IgD-negative memory B cell (primary cell): Measurements from ENCODE around the gene EPN3. TPM values are rescaled to one million over a fixed set of nuclear protein-coding genes. Genes with fewer than 3 reads are reported as not detected.

Experiments used
- H3K27ac Mint-ChIP-seq, 3 donors: one replicate each; pipeline ENCODE4 v1.8.0; 2020 to 2022; ENCODE audit warnings: mild to moderate bottlenecking in 3 of 3, mixed read lengths in 3 of 3, moderate library complexity in 1 of 3
- H3K27me3 Mint-ChIP-seq: one replicate; pipeline ENCODE4 v1.8.0; 2021; ENCODE audit warnings: mixed read lengths
- H3K36me3 Mint-ChIP-seq: one replicate; pipeline ENCODE4 v1.8.0; 2020; ENCODE audit warnings: mild to moderate bottlenecking, mixed read lengths
- H3K4me1 Mint-ChIP-seq, 3 donors: one replicate each; pipeline ENCODE4 v1.8.0; 2020 to 2022; ENCODE audit warnings: mixed read lengths in 3 of 3, mild to moderate bottlenecking in 1 of 3
- H3K4me3 Mint-ChIP-seq, 4 donors: one replicate each; pipeline ENCODE4 v1.8.0; 2020 to 2022; ENCODE audit warnings: mild to moderate bottlenecking in 4 of 4, mixed read lengths in 4 of 4, moderate library complexity in 3 of 4
- H3K9me3 Mint-ChIP-seq, 3 donors: one replicate each; pipeline ENCODE4 v1.8.0; 2020 to 2021; ENCODE audit warnings: mixed read lengths in 3 of 3, mild to moderate bottlenecking in 1 of 3
- polyA plus RNA-seq: library from polyadenylated mRNA; unstranded; fragments of 300-500 nt; fragmentation: Illumina TruSeq; gene quantifications from one replicate; pipeline ENCODE4 v1.2.3, GENCODE V29; 2021

The EPN3 gene
- polyA plus RNA-seq, 1 donor from 2014 or later = not detected

DNA sequence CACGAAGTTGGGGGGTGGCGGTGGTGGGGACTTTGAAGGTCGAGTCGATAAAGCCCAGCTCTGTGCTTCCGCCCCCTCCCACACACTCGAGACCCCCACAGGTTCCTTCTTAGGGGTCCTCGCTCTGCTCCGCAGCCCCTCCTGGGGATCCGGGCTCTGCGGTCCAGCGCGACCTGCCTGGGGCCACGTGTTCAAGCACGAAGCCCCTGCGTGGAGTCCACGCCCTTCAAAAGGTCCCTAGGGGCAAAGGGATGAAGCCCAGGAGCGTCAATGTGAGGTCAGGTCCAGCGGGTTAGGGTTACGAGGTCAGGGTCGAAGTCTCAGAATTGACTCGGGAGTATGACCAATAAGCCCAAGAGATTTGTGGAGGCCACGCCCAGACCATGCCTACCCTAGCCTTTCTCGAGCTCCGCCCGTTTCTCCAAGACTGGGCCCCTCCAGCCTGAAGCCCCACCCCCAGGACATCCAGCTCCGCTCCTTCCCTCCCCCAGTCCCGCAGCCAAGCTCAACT, 27.2 kb downstream of the EPN3 start:
- Mint-ChIP-seq H3K27ac (peak overlapping the region in 1 of 3 donors; percentile 32), H3K4me3 (peak overlapping the region; percentile 79 to 93 (median 88)), H3K36me3 (peaks cover 8% of the 10 kb centered on the region), H3K9me3 (no peaks in the 10 kb centered on the region), H3K4me1 (peaks cover 4 to 9% (median 5%) of the 10 kb centered on the region in 3 donors), H3K27me3 (peaks cover 43% of the 10 kb centered on the region)

DNA sequence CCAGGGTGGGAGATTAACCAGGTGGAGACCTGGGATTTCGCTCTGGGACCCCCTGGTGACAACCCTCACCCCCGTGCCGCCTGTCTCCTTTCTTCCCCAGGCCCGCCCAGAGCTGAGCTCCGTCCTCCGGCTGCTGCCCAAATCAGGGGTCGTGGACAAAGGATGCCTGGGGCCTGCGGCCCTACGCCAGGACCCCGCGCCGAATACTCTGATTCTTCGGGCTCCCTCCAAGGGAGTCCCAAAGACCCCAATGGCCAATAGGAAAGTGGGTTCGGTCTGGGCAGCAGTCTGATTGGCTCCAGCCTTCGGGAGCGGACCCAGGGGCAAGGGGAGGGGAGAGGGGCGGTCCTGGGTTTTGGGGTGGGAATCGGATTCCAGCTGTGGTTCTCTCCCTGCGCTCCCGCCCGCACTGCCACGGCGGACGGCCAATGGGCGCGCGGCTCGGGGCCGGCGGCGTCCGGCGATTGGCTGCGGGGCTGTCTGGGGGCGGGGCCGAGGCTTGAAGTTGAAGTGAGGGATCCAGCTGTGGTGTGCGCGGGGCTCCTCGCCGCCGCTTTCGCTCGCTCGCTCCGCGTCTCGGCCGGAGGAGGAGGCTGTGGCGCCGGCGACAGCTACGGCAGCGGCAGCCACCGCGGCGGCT, 27.8 kb downstream of the EPN3 start, which contains the start of gene CACNA1G:
CACNA1G (plus strand) TSS at position 531 of the 640 bp plus-strand sequence. CDS start 745 bp downstream, outside the sequence.
- Mint-ChIP-seq H3K9me3 (no peaks in the 10 kb centered on the region), H3K27me3 (peaks cover 47% of the 10 kb centered on the region), H3K36me3 (peaks cover 3% of the 10 kb centered on the region), H3K4me3 (peak within 1 kb of the TSS; percentile 79 to 93 (median 88)), H3K27ac (peak within 1 kb of the TSS in 1 of 3 donors; percentile 32), H3K4me1 (peaks cover 4 to 9% (median 5%) of the 10 kb centered on the region in 3 donors)

DNA sequence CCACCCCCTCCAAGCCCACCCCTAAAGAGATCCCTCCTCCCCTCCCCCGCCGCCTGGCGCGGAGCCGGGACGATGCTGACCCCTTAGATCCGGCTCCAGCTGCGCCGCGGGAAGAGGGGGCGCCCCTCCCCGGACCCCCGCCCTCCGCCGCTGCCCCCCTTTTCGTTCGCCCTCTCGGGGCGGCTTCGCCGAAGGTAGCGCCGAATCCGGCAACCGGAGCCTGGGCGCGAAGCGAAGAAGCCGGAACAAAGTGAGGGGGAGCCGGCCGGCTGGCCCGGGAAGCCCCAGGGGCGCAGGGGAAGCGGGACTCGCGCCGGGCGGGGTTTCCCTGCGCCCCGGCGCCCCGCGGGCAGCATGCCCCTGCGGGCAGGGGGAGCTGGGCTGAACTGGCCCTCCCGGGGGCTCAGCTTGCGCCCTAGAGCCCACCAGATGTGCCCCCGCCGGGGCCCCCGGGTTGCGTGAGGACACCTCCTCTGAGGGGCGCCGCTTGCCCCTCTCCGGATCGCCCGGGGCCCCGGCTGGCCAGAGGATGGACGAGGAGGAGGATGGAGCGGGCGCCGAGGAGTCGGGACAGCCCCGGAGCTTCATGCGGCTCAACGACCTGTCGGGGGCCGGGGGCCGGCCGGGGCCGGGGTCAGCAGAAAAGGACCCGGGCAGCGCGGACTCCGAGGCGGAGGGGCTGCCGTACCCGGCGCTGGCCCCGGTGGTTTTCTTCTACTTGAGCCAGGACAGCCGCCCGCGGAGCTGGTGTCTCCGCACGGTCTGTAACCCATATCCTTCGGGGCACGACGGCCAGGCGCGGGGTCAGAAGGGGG, 28.6 kb downstream of the EPN3 start:
- Mint-ChIP-seq H3K27me3 (peaks cover 50% of the 10 kb centered on the region), H3K27ac (no peak overlapping the region), H3K4me3 (peak overlapping the region in 2 of 4 donors; percentile 12 to 21), H3K36me3 (peaks cover 3% of the 10 kb centered on the region), H3K9me3 (no peaks in the 10 kb centered on the region), H3K4me1 (peaks cover 6 to 14% (median 10%) of the 10 kb centered on the region in 3 donors)

DNA sequence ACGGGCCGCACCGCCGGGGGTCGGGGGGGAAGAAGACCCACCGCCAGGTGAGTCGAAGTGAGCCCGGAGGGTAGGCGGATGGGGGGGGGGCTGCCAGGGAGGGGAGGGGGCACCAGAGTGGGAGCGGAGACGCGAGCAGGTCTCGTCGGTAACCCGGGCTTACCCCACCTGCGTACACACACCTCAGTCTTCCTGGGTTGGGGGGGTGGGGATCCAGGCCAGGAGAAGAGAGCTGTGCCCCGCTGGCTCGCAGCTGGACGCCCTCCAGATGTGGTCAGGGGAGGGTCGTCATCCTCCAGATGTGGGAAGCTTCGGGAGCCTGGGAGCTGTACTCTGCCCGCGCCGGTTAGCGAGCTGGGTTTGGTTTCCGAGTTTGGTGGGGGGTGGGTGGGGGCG, 29.2 kb downstream of the EPN3 start:
- peaks cover 6 to 14% (median 10%) of the 10 kb centered on the region in 3 donors for H3K4me1 Mint-ChIP-seq
- H3K27ac Mint-ChIP-seq = no peak overlapping the region
- H3K4me3 Mint-ChIP-seq = peak overlapping the region in 1 of 4 donors; percentile 20
- no peaks in the 10 kb centered on the region for H3K9me3 Mint-ChIP-seq
- H3K36me3 Mint-ChIP-seq = no peaks in the 10 kb centered on the region
- H3K27me3 Mint-ChIP-seq = peaks cover 54% of the 10 kb centered on the region

DNA sequence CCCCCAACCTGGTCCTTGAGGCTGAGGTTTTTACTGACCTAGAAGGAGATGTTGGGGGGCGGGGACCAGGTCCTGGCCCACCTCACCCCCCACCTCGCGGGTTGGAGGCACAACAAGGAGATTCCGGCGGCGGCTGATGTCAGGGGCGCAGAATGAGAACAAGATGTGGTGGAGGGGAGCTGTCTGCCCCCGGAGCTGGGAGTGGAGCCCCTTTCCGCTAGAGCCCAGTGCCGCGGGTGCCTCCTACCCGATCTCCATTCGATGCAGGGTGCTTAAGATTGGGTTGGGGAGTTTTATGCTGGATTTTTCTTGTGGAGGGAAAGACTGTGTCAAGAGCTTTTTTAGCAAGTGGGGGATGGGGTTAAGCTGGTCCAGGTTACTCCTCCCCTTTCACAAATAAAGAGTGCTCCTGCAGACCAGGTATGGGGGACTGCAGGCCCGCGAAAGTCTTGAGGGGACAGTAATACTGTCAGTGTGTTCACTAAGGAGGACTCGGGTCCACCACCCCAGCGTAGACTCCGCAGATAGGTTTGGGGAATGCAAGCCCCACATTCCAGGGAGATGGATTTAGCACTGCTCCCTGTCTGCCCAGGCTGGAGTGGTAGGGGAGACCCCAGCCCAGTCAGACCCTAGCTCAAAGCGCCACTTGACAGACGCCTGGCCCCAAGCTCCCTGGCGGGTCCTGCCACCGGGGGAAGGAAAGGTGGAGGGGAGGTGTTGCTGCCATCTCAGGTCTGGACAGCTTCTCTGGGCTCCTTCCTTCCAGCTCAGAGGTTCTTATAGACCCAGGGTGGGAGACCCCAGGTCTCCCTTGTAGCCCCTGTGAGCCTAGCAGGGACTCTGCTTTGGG, 29.9 kb downstream of the EPN3 start:
- H3K4me1 Mint-ChIP-seq = peaks cover 6 to 14% (median 10%) of the 10 kb centered on the region in 3 donors
- no peaks in the 10 kb centered on the region for H3K9me3 Mint-ChIP-seq
- H3K27me3 Mint-ChIP-seq = peaks cover 55% of the 10 kb centered on the region
- peak overlapping the region in 2 of 3 donors; percentile 59 to 74 for H3K27ac Mint-ChIP-seq
- H3K36me3 Mint-ChIP-seq = no peaks in the 10 kb centered on the region
- H3K4me3 Mint-ChIP-seq = peak overlapping the region; percentile 50 to 91 (median 67)

DNA sequence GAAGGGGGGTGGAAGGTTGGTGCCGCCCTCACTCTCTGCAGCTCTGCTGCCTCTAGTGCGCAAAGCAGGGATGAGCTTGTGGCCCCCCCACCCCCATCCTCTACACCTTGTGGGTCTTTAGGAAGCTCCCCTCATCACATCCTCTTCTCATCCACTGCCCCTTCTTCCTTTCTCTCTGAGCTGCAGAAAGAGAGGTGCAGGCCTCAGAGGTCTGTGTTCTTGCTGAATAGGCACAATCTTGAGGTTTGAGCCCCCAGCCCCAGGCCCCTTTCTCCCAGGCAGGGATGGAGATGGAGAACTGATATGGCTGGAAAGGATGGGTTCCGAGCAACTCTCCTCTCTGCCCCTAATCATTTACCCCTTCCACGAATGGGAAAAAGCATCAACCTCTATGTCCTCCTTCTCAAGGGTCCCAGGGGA, 30.6 kb downstream of the EPN3 start:
- Mint-ChIP-seq H3K4me3 (peak overlapping the region in 2 of 4 donors; percentile 51 to 76), H3K36me3 (no peaks in the 10 kb centered on the region), H3K4me1 (peaks cover 6 to 14% (median 8%) of the 10 kb centered on the region in 3 donors), H3K27me3 (peaks cover 56% of the 10 kb centered on the region), H3K9me3 (no peaks in the 10 kb centered on the region), H3K27ac (peak overlapping the region in 1 of 3 donors; percentile 78)

DNA sequence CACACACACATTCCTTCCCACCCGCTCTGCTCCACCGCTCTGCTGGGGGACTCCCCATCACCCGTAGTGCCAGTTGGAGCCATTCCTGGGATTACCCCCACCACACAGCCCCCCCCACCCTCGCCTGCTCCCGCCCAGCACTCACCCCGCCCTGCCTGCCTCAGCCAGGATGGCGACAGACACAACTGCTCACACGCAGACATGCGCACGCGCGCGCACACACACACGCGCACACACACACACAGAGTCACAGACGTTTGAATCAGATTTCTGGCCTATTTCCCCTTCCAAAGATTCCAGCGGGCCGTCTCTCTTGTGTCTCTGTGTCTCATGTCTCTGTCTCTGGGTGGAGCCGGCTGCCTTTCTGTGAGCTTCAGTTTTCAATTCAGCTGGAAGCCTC, 32.4 kb downstream of the EPN3 start:
- H3K27me3 Mint-ChIP-seq = peaks cover 41% of the 10 kb centered on the region
- peaks cover 4 to 14% (median 6%) of the 10 kb centered on the region in 3 donors for H3K4me1 Mint-ChIP-seq
- no peak overlapping the region for H3K4me3 Mint-ChIP-seq
- H3K36me3 Mint-ChIP-seq = no peaks in the 10 kb centered on the region
- H3K27ac Mint-ChIP-seq = peak overlapping the region; percentile 80 to 86 (median 80)
- H3K9me3 Mint-ChIP-seq = no peaks in the 10 kb centered on the region

DNA sequence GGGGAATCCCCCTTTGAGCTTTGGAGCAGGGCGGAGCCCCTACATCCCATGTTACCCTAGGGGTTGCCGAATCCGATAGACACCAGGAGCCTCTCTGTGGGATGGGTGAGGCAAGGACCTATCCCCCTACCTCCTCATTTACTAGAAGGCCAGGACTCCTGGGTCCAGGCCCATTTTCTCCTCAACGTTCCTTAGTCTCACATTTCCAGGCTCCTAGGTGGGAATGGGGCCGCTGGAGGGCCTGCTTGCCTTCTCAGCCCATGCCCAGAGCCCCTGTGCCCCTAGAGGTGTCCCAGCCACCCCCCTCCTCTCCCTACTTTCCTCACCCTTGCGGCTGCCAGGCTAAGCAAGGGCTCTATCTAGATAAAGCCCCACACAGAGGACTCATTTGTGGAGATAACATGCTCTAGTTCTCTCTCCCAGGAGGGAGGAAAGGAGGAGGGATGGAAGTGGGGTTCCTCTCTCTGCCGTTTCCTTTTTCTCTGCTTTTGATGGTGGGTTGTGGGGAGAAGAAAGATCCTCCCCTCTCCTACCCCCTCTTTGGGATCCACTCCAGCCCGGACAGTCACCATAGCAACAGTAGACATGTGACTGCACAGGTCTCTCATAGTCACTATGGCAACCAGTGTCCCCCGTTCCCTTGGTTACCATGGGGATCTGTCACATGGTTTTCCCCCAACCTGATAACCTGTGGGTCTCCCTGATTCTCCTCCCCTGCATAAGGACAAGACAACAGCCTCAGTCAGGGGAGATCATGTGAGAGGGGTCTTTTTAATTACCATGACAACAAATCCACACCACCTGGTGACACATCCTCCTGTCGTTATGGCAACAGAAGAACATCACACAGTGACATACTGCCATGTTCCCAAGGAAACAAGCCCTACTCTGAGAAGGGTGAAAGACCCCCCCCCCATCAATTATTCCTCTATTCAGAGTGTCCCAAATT, 33.1 kb downstream of the EPN3 start:
- H3K9me3 Mint-ChIP-seq = no peaks in the 10 kb centered on the region
- H3K27ac Mint-ChIP-seq = peak overlapping the region; percentile 33 to 80 (median 80)
- H3K4me1 Mint-ChIP-seq = peaks cover 4 to 13% (median 6%) of the 10 kb centered on the region in 3 donors
- H3K36me3 Mint-ChIP-seq = no peaks in the 10 kb centered on the region
- peak overlapping the region in 3 of 4 donors; percentile 25 to 36 (median 32) for H3K4me3 Mint-ChIP-seq
- H3K27me3 Mint-ChIP-seq = peaks cover 40% of the 10 kb centered on the region

DNA sequence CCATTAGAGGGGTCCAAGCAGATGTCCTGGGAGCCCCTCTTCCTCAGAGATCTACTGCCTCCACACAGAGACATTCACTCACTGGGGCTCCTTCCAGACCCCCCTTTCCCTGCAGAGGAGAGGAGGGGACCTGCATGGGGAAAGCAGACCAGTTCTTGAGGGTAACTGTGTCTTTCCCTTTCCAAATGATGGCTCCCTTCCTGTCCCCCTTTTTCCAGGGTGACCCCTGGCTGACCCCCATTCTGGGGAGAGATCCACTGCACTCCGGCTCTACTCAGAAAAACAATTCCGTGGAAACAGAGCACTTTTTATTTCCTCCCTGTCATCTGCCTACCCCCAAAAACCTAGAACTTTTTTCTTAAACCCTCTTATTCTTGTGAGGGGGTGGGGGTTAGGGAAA, 34.4 kb downstream of the EPN3 start:
- Mint-ChIP-seq H3K36me3 (peaks cover 1% of the 10 kb centered on the region), H3K9me3 (no peaks in the 10 kb centered on the region), H3K4me3 (no peak overlapping the region), H3K27ac (no peak overlapping the region), H3K27me3 (peaks cover 44% of the 10 kb centered on the region), H3K4me1 (peaks cover 4 to 13% (median 6%) of the 10 kb centered on the region in 3 donors)

DNA sequence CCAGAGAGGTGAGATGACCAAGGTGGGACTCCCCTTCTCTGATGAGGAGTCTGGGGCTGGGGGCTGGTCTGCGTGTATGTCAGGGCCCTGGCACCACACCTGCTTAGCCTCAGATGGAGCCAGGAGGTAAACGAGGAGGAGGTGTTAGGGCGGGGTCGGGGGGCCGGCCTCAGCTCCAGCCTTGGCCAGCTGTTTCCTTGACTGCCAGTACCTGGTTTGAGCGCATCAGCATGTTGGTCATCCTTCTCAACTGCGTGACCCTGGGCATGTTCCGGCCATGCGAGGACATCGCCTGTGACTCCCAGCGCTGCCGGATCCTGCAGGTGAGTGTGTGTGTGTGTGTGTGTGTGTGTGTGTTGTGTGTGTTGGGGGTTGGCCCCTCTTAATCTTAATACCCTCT, 36.1 kb downstream of the EPN3 start:
- H3K4me3 Mint-ChIP-seq = peak overlapping the region in 1 of 4 donors; percentile 13
- no peak overlapping the region for H3K27ac Mint-ChIP-seq
- peaks cover 1% of the 10 kb centered on the region for H3K36me3 Mint-ChIP-seq
- H3K9me3 Mint-ChIP-seq = no peaks in the 10 kb centered on the region
- peaks cover 35% of the 10 kb centered on the region for H3K27me3 Mint-ChIP-seq
- peaks cover 2 to 8% (median 4%) of the 10 kb centered on the region in 3 donors for H3K4me1 Mint-ChIP-seq

DNA sequence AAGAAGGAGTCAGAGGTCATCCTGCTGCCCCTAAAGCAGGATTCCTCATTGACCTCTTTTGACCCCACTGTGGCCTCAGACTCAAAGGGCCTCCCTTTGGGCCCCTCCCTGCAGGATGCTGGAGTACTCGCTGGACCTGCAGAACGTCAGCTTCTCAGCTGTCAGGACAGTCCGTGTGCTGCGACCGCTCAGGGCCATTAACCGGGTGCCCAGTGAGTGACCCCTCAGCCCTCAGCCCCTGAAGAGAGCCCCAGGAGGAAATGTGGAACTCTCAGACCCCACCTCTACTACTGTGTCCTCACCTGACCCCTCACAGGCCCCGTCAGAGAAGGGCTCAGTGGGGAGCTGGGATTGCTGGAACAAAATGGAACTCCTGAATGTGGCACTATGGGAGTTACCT, 37.1 kb downstream of the EPN3 start:
- H3K4me1 Mint-ChIP-seq = peaks cover 2 to 6% (median 4%) of the 10 kb centered on the region in 3 donors
- no peak overlapping the region for H3K27ac Mint-ChIP-seq
- H3K36me3 Mint-ChIP-seq = peaks cover 1% of the 10 kb centered on the region
- peaks cover 27% of the 10 kb centered on the region for H3K27me3 Mint-ChIP-seq
- H3K9me3 Mint-ChIP-seq = no peaks in the 10 kb centered on the region
- H3K4me3 Mint-ChIP-seq = no peak overlapping the region

DNA sequence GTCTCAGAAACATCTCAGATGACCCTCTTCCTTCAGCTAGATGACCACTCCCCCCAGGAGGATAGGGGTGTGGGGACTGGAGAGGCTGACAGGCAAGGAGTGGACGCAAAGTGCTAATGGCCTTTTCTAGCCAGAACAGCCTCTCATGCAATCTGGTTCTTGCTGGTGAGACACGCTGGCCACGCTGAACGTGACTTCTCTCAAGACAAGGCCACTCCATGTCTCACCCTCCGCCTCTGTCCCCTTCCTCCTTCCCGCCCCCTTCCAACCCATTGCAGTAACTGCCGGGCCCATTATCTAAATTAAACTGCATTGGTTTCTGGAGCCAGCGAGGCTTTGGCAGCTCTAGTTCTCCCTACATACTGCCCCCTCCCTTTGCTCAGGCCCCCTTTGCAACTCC, 37.5 kb downstream of the EPN3 start:
- Mint-ChIP-seq H3K9me3 (no peaks in the 10 kb centered on the region), H3K27ac (no peak overlapping the region), H3K4me3 (no peak overlapping the region), H3K36me3 (peaks cover 1% of the 10 kb centered on the region), H3K27me3 (peaks cover 24% of the 10 kb centered on the region), H3K4me1 (peaks cover 2 to 6% (median 4%) of the 10 kb centered on the region in 3 donors)

DNA sequence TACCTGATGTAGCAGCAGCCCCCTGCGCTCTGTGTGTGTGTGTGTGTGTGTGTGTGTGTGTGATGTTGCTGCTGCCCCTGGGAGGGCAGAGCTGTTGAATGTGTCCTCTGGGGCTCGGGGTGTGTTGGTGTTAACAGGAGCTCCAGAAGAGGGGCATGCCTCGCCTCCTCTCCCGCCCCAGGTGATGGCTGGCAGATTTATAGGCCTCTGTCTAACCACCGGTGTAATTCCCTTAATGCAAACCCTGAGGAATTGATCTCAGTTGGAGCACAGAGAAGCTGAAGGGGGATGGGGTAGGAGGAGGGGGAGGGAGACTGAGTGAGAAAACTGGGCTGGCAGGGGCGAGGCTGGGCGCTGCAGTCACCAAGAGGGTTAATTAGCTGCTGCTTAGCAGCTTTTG, 38.0 kb downstream of the EPN3 start:
- H3K27me3 Mint-ChIP-seq = peaks cover 22% of the 10 kb centered on the region
- no peaks in the 10 kb centered on the region for H3K9me3 Mint-ChIP-seq
- H3K4me1 Mint-ChIP-seq = peaks cover 2 to 4% (median 3%) of the 10 kb centered on the region in 3 donors
- H3K36me3 Mint-ChIP-seq = peaks cover 1% of the 10 kb centered on the region
- no peak overlapping the region for H3K4me3 Mint-ChIP-seq
- H3K27ac Mint-ChIP-seq = no peak overlapping the region
